ENCODE data around the gene LRRC71.

LRRC71 gene

GRCh38 chr1:156953571-156953970 is 33.1 kb downstream of the LRRC71 start:
- DNase-seq: no peak

- DNase-seq: no peak
These were observed 35.9 kb downstream of the LRRC71 start for GRCh38 chr1:156956333-156956732.

- no peak for DNase-seq
These were observed 37.2 kb downstream of the LRRC71 start for GRCh38 chr1:156957634-156958033.

DNA sequence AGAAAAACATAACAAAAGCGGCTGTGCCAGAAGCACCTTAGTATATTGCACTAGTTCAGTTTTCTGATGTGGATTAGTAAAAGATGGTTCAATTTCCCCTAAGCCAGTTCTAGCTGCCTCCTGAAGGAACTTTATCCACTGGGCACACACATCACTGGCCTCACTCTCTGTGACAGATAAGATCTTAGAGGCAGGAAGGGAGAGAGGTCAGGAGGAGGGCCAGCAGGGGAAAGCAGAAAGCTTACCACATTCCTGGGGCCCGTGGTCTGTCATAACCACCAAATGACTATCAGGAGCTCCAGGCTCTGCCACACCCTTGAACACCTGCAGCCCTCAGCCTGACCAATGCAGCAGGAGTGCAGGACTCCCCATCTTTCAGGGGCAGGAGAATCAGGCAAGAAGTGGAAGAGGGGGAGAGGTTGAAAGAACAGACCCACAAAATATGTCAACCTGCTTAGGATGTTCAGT is 37.8 kb downstream of the LRRC71 start:
- DNase-seq: no peak

DNA sequence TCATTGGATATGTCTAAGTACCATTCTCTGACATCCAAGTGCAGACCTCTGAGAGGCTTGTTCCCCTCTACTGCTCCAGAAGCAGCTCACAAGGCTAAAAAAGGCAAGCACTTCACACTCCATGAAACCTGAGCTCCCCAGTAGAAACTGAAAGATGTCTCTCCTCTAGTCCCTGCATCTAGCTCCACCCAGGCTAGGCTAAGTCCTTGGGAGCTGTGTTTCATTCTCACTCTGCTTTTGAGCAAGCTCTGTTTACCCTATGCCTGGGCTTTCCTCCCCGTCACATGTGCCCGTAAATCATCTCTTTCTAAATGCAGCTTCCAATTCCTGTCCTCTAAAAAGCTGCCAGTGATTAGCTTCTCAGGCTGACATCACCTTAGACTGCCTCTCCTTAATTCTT is 39.0 kb downstream of the LRRC71 start:
- DNase-seq: no peak

DNA sequence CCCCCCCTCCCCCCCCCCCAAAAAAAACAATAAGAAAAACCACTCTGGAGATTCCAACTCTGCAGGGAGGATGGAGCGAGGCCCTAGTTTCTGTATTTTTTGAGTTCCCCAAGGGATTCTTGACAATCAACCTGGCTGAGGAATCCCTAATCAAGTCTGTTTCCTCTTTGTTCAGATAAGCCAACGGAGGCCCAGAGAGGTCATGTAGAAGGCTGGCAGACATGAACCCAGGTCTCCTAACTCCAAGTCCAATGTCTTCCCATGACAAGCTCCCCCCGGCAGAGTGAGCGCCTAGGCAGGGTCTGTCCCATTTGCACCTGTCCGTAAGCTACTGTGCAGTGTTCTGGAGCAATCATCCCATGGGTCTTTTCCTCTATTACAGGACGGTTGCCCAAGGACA is 39.5 kb downstream of the LRRC71 start:
- no peak for DNase-seq

GRCh38 chr1:156961709-156962108 is 41.3 kb downstream of the LRRC71 start:
- DNase-seq: peak; percentile 53

GRCh38 chr1:156963621-156964020 is 43.2 kb downstream of the LRRC71 start:
- peak; percentile 67 for DNase-seq

- no peak for DNase-seq
These were observed 44.0 kb downstream of the LRRC71 start for GRCh38 chr1:156964441-156964840.

DNA sequence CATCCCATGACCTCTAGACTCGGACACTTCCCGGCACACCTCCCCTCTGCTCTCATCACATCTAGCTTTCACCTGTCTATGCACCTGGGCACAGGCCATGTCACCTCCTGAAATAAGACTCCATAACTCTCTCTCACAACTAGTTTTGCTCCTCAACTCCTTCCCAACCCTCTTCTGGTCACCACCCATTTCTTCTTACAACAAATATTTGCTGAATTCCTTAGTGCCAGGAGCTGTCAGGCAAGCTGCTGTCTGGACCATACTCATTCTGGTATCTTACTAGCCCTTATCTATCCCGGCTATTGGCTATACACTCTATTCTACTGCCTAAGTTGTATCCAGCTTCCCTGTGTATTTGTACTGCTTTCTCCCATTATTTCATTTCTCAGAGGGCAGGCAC is 49.1 kb downstream of the LRRC71 start:
- no peak for DNase-seq

DNA sequence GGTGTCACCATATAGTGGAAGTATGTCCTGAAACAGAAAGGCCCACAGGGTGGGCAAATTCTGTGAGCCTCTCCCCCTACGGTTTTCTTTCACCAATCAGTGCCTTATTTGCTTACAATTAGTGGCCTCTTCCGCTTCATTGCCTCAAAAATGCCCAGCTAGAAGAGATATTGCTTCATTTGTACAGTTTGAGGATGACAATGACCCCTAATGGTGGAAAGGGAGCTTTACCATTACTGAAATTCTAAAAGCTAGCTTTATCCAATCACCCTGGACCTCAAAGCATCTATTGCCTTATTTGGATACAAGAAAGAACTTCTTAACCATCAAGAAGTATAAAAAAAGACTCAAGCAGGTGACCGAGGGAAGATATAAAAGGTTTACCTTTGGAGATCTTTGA is 49.6 kb downstream of the LRRC71 start:
- DNase-seq: no peak

DNA sequence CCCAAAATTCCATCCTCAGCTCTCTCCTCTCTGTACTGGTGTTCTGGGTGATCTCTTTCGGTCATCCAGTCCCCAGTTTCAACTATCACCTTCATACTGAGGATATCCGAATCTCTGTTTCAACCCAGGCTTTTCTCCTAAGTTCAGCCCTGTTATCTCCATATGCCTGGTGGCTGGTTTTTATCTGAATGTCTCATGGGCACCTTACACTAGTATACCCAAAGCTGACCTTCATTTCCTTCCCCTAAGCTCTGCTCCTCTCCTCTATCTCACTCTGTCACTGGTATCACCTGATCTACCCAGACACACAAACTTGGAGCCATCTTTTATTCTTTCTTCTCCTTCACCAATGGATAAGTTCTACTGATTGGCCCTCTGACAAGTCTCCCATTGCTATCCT is 53.0 kb downstream of the LRRC71 start:
- no peak for DNase-seq

GRCh38 chr1:156975084-156975483 is 54.7 kb downstream of the LRRC71 start:
- DNase-seq: no peak

GRCh38 chr1:156980551-156980950 is 60.1 kb downstream of the LRRC71 start:
- DNase-seq: no peak

Measured in activated CD8-positive, alpha-beta memory T cell treated with anti-CD3 and anti-CD28 coated beads for 24 hours (primary cell).